ENCODE measurements around the gene FBXO38. TPM values are rescaled to one million over a fixed set of nuclear protein-coding genes. Genes with fewer than 3 reads are reported as not detected.

FBXO38 gene
- total and polyA plus RNA-seq, 2 of the 13 experiments (the other 11 are each of a cell fraction or from before 2014, with no cell fraction given), result 24.8 to 35.9 TPM

DNA sequence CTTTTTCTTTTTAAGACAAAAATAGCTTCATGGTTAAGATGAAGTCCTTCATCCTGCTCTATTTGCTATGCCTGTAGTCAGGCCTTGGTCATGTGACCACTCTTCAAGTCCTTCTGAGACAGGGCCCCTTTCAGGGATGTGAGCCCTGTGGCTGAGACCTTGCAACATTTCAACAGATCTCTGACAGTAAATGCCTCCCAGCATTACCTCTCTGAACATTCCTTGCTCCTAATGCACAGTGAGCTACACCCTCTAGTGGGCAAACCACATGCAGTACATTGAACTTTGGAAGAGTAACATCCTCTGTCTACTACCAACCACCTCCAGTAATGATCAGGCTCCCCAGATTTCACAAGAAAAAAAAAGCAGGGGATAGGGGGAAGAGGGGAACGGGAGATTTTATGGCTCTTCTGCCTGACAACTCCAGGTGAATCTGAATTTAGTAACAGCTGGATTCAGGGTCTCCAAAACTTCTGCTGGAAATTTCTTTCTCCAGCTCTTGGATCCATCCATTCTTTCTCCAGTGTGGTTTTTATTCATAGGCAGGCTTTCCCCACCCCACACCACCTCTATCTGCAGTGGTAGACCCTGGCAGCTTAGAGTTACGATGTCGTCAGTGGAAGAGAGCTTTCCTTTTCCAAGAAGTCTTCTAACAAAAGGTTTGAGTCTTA, 8.9 kb upstream of the FBXO38 start (continued):
- TF ChIP-seq EP300 (IDR thresholded peaks at IDR 0.05; ENCODE audit: low read depth in 2 of 2, low read length in 2 of 2), result no peak
- TF ChIP-seq EP300 (CRISPR knock-in tag; IDR thresholded peaks at IDR 0.05; ENCODE audit: borderline replicate concordance), result no peak
- TF ChIP-seq, protein P1, sequence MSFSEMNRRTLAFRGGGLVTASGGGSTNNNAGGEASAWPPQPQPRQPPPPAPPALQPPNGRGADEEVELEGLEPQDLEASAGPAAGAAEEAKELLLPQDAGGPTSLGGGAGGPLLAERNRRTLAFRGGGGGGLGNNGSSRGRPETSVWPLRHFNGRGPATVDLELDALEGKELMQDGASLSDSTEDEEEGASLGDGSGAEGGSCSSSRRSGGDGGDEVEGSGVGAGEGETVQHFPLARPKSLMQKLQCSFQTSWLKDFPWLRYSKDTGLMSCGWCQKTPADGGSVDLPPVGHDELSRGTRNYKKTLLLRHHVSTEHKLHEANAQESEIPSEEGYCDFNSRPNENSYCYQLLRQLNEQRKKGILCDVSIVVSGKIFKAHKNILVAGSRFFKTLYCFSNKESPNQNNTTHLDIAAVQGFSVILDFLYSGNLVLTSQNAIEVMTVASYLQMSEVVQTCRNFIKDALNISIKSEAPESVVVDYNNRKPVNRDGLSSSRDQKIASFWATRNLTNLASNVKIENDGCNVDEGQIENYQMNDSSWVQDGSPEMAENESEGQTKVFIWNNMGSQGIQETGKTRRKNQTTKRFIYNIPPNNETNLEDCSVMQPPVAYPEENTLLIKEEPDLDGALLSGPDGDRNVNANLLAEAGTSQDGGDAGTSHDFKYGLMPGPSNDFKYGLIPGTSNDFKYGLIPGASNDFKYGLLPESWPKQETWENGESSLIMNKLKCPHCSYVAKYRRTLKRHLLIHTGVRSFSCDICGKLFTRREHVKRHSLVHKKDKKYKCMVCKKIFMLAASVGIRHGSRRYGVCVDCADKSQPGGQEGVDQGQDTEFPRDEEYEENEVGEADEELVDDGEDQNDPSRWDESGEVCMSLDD (CRISPR knock-in tag; IDR thresholded peaks at IDR 0.05; ENCODE audit: borderline replicate concordance), result no peak
- TF ChIP-seq KDM5A (IDR thresholded peaks at IDR 0.05; ENCODE audit: borderline replicate concordance, low read length), result no peak
- TF ChIP-seq, protein P2, sequence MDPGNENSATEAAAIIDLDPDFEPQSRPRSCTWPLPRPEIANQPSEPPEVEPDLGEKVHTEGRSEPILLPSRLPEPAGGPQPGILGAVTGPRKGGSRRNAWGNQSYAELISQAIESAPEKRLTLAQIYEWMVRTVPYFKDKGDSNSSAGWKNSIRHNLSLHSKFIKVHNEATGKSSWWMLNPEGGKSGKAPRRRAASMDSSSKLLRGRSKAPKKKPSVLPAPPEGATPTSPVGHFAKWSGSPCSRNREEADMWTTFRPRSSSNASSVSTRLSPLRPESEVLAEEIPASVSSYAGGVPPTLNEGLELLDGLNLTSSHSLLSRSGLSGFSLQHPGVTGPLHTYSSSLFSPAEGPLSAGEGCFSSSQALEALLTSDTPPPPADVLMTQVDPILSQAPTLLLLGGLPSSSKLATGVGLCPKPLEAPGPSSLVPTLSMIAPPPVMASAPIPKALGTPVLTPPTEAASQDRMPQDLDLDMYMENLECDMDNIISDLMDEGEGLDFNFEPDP (CRISPR knock-in tag; conservative IDR thresholded peaks at IDR 0.05), result no peak
- TF ChIP-seq ZFP82 (CRISPR knock-in tag; IDR thresholded peaks at IDR 0.05; ENCODE audit: borderline replicate concordance), result no peak
- TF ChIP-seq GLI4 (CRISPR knock-in tag; IDR thresholded peaks at IDR 0.05; ENCODE audit: borderline replicate concordance), result no peak
- no peak for TF ChIP-seq KLF16 (CRISPR knock-in tag; IDR thresholded peaks at IDR 0.05)
- TF ChIP-seq POLR2A (IDR thresholded peaks at IDR 0.05; ENCODE audit: insufficient read depth in 1 of 2, low read depth in 2 of 2, low read length in 2 of 2), result no peak
- TF ChIP-seq ZNF749 (CRISPR knock-in tag; IDR thresholded peaks at IDR 0.05; ENCODE audit: borderline replicate concordance), result no peak
- TF ChIP-seq PHB2 (IDR thresholded peaks at IDR 0.05; ENCODE audit: partially characterized antibody), result no peak
- TF ChIP-seq, protein P3, sequence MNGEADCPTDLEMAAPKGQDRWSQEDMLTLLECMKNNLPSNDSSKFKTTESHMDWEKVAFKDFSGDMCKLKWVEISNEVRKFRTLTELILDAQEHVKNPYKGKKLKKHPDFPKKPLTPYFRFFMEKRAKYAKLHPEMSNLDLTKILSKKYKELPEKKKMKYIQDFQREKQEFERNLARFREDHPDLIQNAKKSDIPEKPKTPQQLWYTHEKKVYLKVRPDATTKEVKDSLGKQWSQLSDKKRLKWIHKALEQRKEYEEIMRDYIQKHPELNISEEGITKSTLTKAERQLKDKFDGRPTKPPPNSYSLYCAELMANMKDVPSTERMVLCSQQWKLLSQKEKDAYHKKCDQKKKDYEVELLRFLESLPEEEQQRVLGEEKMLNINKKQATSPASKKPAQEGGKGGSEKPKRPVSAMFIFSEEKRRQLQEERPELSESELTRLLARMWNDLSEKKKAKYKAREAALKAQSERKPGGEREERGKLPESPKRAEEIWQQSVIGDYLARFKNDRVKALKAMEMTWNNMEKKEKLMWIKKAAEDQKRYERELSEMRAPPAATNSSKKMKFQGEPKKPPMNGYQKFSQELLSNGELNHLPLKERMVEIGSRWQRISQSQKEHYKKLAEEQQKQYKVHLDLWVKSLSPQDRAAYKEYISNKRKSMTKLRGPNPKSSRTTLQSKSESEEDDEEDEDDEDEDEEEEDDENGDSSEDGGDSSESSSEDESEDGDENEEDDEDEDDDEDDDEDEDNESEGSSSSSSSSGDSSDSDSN (CRISPR knock-in tag; IDR thresholded peaks at IDR 0.05), result no peak
- peak; percentile 44; the same call in 1 of the 2 replicates for TF ChIP-seq THAP11 (CRISPR knock-in tag; IDR thresholded peaks at IDR 0.05)
- TF ChIP-seq, protein P4, sequence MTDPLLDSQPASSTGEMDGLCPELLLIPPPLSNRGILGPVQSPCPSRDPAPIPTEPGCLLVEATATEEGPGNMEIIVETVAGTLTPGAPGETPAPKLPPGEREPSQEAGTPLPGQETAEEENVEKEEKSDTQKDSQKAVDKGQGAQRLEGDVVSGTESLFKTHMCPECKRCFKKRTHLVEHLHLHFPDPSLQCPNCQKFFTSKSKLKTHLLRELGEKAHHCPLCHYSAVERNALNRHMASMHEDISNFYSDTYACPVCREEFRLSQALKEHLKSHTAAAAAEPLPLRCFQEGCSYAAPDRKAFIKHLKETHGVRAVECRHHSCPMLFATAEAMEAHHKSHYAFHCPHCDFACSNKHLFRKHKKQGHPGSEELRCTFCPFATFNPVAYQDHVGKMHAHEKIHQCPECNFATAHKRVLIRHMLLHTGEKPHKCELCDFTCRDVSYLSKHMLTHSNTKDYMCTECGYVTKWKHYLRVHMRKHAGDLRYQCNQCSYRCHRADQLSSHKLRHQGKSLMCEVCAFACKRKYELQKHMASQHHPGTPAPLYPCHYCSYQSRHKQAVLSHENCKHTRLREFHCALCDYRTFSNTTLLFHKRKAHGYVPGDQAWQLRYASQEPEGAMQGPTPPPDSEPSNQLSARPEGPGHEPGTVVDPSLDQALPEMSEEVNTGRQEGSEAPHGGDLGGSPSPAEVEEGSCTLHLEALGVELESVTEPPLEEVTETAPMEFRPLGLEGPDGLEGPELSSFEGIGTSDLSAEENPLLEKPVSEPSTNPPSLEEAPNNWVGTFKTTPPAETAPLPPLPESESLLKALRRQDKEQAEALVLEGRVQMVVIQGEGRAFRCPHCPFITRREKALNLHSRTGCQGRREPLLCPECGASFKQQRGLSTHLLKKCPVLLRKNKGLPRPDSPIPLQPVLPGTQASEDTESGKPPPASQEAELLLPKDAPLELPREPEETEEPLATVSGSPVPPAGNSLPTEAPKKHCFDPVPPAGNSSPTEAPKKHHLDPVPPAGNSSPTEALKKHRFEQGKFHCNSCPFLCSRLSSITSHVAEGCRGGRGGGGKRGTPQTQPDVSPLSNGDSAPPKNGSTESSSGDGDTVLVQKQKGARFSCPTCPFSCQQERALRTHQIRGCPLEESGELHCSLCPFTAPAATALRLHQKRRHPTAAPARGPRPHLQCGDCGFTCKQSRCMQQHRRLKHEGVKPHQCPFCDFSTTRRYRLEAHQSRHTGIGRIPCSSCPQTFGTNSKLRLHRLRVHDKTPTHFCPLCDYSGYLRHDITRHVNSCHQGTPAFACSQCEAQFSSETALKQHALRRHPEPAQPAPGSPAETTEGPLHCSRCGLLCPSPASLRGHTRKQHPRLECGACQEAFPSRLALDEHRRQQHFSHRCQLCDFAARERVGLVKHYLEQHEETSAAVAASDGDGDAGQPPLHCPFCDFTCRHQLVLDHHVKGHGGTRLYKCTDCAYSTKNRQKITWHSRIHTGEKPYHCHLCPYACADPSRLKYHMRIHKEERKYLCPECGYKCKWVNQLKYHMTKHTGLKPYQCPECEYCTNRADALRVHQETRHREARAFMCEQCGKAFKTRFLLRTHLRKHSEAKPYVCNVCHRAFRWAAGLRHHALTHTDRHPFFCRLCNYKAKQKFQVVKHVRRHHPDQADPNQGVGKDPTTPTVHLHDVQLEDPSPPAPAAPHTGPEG (CRISPR knock-in tag; IDR thresholded peaks at IDR 0.05), result no peak
- TF ChIP-seq, protein P5, sequence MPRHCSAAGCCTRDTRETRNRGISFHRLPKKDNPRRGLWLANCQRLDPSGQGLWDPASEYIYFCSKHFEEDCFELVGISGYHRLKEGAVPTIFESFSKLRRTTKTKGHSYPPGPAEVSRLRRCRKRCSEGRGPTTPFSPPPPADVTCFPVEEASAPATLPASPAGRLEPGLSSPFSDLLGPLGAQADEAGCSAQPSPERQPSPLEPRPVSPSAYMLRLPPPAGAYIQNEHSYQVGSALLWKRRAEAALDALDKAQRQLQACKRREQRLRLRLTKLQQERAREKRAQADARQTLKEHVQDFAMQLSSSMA (CRISPR knock-in tag; IDR thresholded peaks at IDR 0.05), result no peak

Measured in HepG2 (cell line).